Nephron (organoid): ENCODE results near the gene KIAA1671.

Experiments used
- H3K27ac Mint-ChIP-seq, 3 experiments: 2 replicates each; pipeline ENCODE4 v1.8.0; 2020; ENCODE audit warnings: mixed read lengths in 3 of 3, mild to moderate bottlenecking in 2 of 3, moderate library complexity in 1 of 3
- H3K27me3 Mint-ChIP-seq: 2 replicates; pipeline ENCODE4 v1.8.0; 2021; ENCODE audit warnings: low read depth, mild to moderate bottlenecking, moderate library complexity, mixed read lengths
- H3K36me3 Mint-ChIP-seq: 2 replicates; pipeline ENCODE4 v1.8.0; 2020; ENCODE audit warnings: low read depth, mixed read lengths
- H3K4me1 Mint-ChIP-seq: 2 replicates; pipeline ENCODE4 v1.8.0; 2020; ENCODE audit warnings: mixed read lengths
- H3K4me3 Mint-ChIP-seq, 3 experiments: 2 replicates each; pipeline ENCODE4 v1.8.0; 2020; ENCODE audit warnings: mild to moderate bottlenecking in 3 of 3, mixed read lengths in 3 of 3, moderate library complexity in 2 of 3
- H3K9me3 Mint-ChIP-seq: 2 replicates; pipeline ENCODE4 v1.8.0; 2020; ENCODE audit warnings: mixed read lengths
- CTCF ChIP-seq, 3 experiments: fragments of 200-600 bp; sonication (generic); IDR thresholded peaks; one replicate each; pipeline ENCODE4 v1.5.0; 2021; ENCODE audit warnings: antibody characterized with exemption in 3 of 3; ENCODE audit not compliant: unreplicated experiment in 3 of 3

KIAA1671 gene

GRCh38 chr22:25193130-25193529 is 240.6 kb downstream of the KIAA1671 start:
- no peak overlapping the region for H3K4me3 Mint-ChIP-seq
- TF ChIP-seq CTCF (IDR thresholded peaks at IDR 0.05; ENCODE audit: unreplicated experiment in 3 of 3), result no peak
- H3K27ac Mint-ChIP-seq, result no peak overlapping the region
- no peaks in the 10 kb centered on the region for H3K27me3 Mint-ChIP-seq
- H3K9me3 Mint-ChIP-seq, result no peaks in the 10 kb centered on the region
- H3K36me3 Mint-ChIP-seq, result peaks cover 47% of the 10 kb centered on the region
- no peaks in the 10 kb centered on the region for H3K4me1 Mint-ChIP-seq

GRCh38 chr22:25193548-25193947 is 241.0 kb downstream of the KIAA1671 start:
- no peaks in the 10 kb centered on the region for H3K27me3 Mint-ChIP-seq
- no peaks in the 10 kb centered on the region for H3K9me3 Mint-ChIP-seq
- H3K36me3 Mint-ChIP-seq, result peaks cover 43% of the 10 kb centered on the region
- TF ChIP-seq CTCF (IDR thresholded peaks at IDR 0.05; ENCODE audit: unreplicated experiment in 3 of 3), result no peak
- H3K27ac Mint-ChIP-seq, result no peak overlapping the region
- H3K4me1 Mint-ChIP-seq, result no peaks in the 10 kb centered on the region
- H3K4me3 Mint-ChIP-seq, result no peak overlapping the region

- Mint-ChIP-seq H3K4me3 (no peak overlapping the region), H3K9me3 (no peaks in the 10 kb centered on the region), H3K27me3 (no peaks in the 10 kb centered on the region), H3K27ac (no peak overlapping the region), H3K4me1 (peaks cover 5% of the 10 kb centered on the region), H3K36me3 (peaks cover 23% of the 10 kb centered on the region)
- no peak for TF ChIP-seq CTCF (IDR thresholded peaks at IDR 0.05; ENCODE audit: unreplicated experiment in 3 of 3)
These were observed 243.8 kb downstream of the KIAA1671 start for GRCh38 chr22:25196326-25196725.

- Mint-ChIP-seq H3K4me3 (no peak overlapping the region), H3K4me1 (peaks cover 5% of the 10 kb centered on the region), H3K9me3 (no peaks in the 10 kb centered on the region), H3K27me3 (no peaks in the 10 kb centered on the region), H3K36me3 (peaks cover 23% of the 10 kb centered on the region), H3K27ac (peak overlapping the region in 1 of 3 experiments; percentile 61)
- TF ChIP-seq CTCF (IDR thresholded peaks at IDR 0.05; ENCODE audit: unreplicated experiment in 3 of 3), result no peak
These were observed 244.8 kb downstream of the KIAA1671 start for GRCh38 chr22:25197340-25197739.

- peak within 1 kb of the TSS in 1 of 3 experiments; percentile 11 for H3K27ac Mint-ChIP-seq
- H3K4me1 Mint-ChIP-seq, result peaks cover 5% of the 10 kb centered on the region
- no peak within 1 kb of the TSS for H3K4me3 Mint-ChIP-seq
- no peak for TF ChIP-seq CTCF (IDR thresholded peaks at IDR 0.05; ENCODE audit: unreplicated experiment in 3 of 3)
- H3K36me3 Mint-ChIP-seq, result peaks cover 9% of the 10 kb centered on the region
- H3K9me3 Mint-ChIP-seq, result no peaks in the 10 kb centered on the region
- H3K27me3 Mint-ChIP-seq, result no peaks in the 10 kb centered on the region
These were observed 247.4 kb downstream of the KIAA1671 start, which contains the start of gene CRYBB3 for GRCh38 chr22:25199731-25200520. Gene CRYBB3, plus strand, starts transcription at chr22:25199858. Its CDS starts 1,539 bp downstream, at chr22:25201397.

GRCh38 chr22:25200967-25201366 is 248.5 kb downstream of the KIAA1671 start:
- Mint-ChIP-seq H3K9me3 (no peaks in the 10 kb centered on the region), H3K4me3 (no peak overlapping the region), H3K4me1 (peaks cover 5% of the 10 kb centered on the region), H3K27ac (no peak overlapping the region), H3K36me3 (peaks cover 3% of the 10 kb centered on the region), H3K27me3 (no peaks in the 10 kb centered on the region)
- no peak for TF ChIP-seq CTCF (IDR thresholded peaks at IDR 0.05; ENCODE audit: unreplicated experiment in 3 of 3)
